Endodermal cell (in vitro differentiated cells): Measurements from ENCODE around the gene PHKA2. TPM values are rescaled to one million over a fixed set of nuclear protein-coding genes. Genes with fewer than 3 reads are reported as not detected.

ENCODE experiments used
- DNase-seq: peaks from one replicate; pipeline ENCODE4 v3.0.0-alpha.2; 2017
- H3K27ac ChIP-seq: 2 replicates; pipeline ENCODE4 v1.5.1; 2013; ENCODE audit warnings: mild to moderate bottlenecking, low read depth, low read length, moderate library complexity
- H3K27me3 ChIP-seq: 2 replicates; pipeline ENCODE4 v1.6.1; 2013; ENCODE audit warnings: mild to moderate bottlenecking, low read length, moderate library complexity; ENCODE audit not compliant: insufficient read depth, control insufficient read depth, poor library complexity, severe bottlenecking
- H3K36me3 ChIP-seq: 2 replicates; pipeline ENCODE4 v1.7.0; 2013; ENCODE audit warnings: mild to moderate bottlenecking, low read length, moderate library complexity; ENCODE audit not compliant: control insufficient read depth, insufficient read depth
- H3K4me1 ChIP-seq: one replicate; pipeline ENCODE4 v1.7.0; 2013; ENCODE audit warnings: low read length; ENCODE audit not compliant: control insufficient read depth, insufficient read depth
- H3K4me3 ChIP-seq: 2 replicates; pipeline ENCODE4 v1.5.1; 2013; ENCODE audit warnings: mild to moderate bottlenecking, low read length, moderate library complexity
- H3K9ac ChIP-seq: 2 replicates; pipeline ENCODE4 v1.6.1; 2013; ENCODE audit warnings: mild to moderate bottlenecking, low read length, moderate library complexity; ENCODE audit not compliant: poor library complexity, severe bottlenecking; ENCODE audit errors: extremely low read depth
- H3K9me3 ChIP-seq: 2 replicates; pipeline ENCODE4 v1.6.1; 2013; ENCODE audit warnings: mild to moderate bottlenecking, low read length, moderate library complexity; ENCODE audit not compliant: control insufficient read depth
- H3K27ac Mint-ChIP-seq: 2 replicates; pipeline ENCODE4 v1.8.0; 2020; ENCODE audit warnings: mixed read lengths
- H3K27me3 Mint-ChIP-seq: 2 replicates; pipeline ENCODE4 v1.8.0; 2021; ENCODE audit warnings: mild to moderate bottlenecking, mixed read lengths; ENCODE audit not compliant: insufficient read depth
- H3K36me3 Mint-ChIP-seq: 2 replicates; pipeline ENCODE4 v1.8.0; 2020; ENCODE audit warnings: low read depth, mixed read lengths
- H3K4me1 Mint-ChIP-seq: 2 replicates; pipeline ENCODE4 v1.8.0; 2020; ENCODE audit warnings: mixed read lengths
- H3K4me3 Mint-ChIP-seq: 2 replicates; pipeline ENCODE4 v1.8.0; 2020; ENCODE audit warnings: mild to moderate bottlenecking, moderate library complexity, mixed read lengths
- H3K9me3 Mint-ChIP-seq: 2 replicates; pipeline ENCODE4 v1.8.0; 2020; ENCODE audit warnings: mild to moderate bottlenecking, mixed read lengths
- CTCF ChIP-seq: fragments of 200-600 bp; sonication (generic); conservative IDR thresholded peaks from 2 replicates; pipeline ENCODE4 v1.5.0; 2021; ENCODE audit warnings: antibody characterized with exemption, mild to moderate bottlenecking
- WGBS, 2 experiments: methylation state at CpG; one replicate each; pipeline versions ENCODE4 v1.1.5 to v1.1.7; 2013; ENCODE audit warnings: missing lambda C conversion rate in 2 of 2, mixed read lengths in 1 of 2; ENCODE audit not compliant: insufficient coverage in 1 of 2, insufficient read length in 1 of 2; 5-methylcytosine and 5-hydroxymethylcytosine counted together
- total RNA-seq, 2 donors: library from RNA; stranded (reverse); fragmentation: NEBNext Ultra II Directional in 1 of 2; extraction: Animal tissue kit (Norgen Biotek cat#: 25700) in 1 of 2; gene quantifications; 2 replicates in 1 of 2; 3 replicates in 1 of 2; pipeline ENCODE4 v1.2.1, GENCODE V29; 2021

Gene PHKA2
- total RNA-seq, 2 donors from 2014 or later: 32.5 to 33.0 TPM

GRCh38 chrX:18941896-18942295 is 42.0 kb downstream of the PHKA2 start:
- Histone ChIP-seq H3K4me1 (no peaks in the 10 kb centered on the region), H3K36me3 (no peaks in the 10 kb centered on the region), H3K27ac (no peak overlapping the region), H3K9me3 (no peaks in the 10 kb centered on the region), H3K9ac (no peak overlapping the region), H3K27me3 (no peaks in the 10 kb centered on the region), H3K4me3 (no peak overlapping the region)
- WGBS, 2 experiments: 94% methylated on average over 2 of the region's 2 CpGs; no CpG with 5 or more reads in 1 of the 2 experiments
- Mint-ChIP-seq H3K27ac (no peak overlapping the region), H3K9me3 (peaks cover 58% of the 10 kb centered on the region), H3K4me1 (peaks cover 15% of the 10 kb centered on the region), H3K4me3 (no peak overlapping the region), H3K36me3 (peaks cover 44% of the 10 kb centered on the region), H3K27me3 (no peaks in the 10 kb centered on the region)
- no peak for DNase-seq
- TF ChIP-seq CTCF: no peak

- Histone ChIP-seq H3K4me1 (no peaks in the 10 kb centered on the region), H3K9me3 (no peaks in the 10 kb centered on the region), H3K4me3 (no peak overlapping the region), H3K36me3 (peaks cover 6% of the 10 kb centered on the region), H3K27ac (no peak overlapping the region), H3K9ac (no peak overlapping the region), H3K27me3 (no peaks in the 10 kb centered on the region)
- no peak for DNase-seq
- no peaks in the 10 kb centered on the region for H3K27me3 Mint-ChIP-seq
- no peak for TF ChIP-seq CTCF
- no peak overlapping the region for H3K27ac Mint-ChIP-seq
- peaks cover 49% of the 10 kb centered on the region for H3K36me3 Mint-ChIP-seq
- no peak overlapping the region for H3K4me3 Mint-ChIP-seq
- 100% methylated on average over 1 of the region's 3 CpGs; no CpG with 5 or more reads in 1 of the 2 experiments for WGBS, 2 experiments
- H3K9me3 Mint-ChIP-seq: peaks cover 60% of the 10 kb centered on the region
- H3K4me1 Mint-ChIP-seq: no peaks in the 10 kb centered on the region
These were observed 45.2 kb downstream of the PHKA2 start for GRCh38 chrX:18938710-18939109.

- H3K4me1 ChIP-seq: no peaks in the 10 kb centered on the region
- H3K36me3 Mint-ChIP-seq: peaks cover 41% of the 10 kb centered on the region
- no peaks in the 10 kb centered on the region for H3K9me3 ChIP-seq
These were observed 46.7 kb downstream of the PHKA2 start for GRCh38 chrX:18937173-18937572.

More at GRCh38 chrX:18937173-18937572, 46.7 kb downstream of the PHKA2 start:
- Histone ChIP-seq H3K4me3 (no peak overlapping the region), H3K9ac (no peak overlapping the region), H3K27ac (no peak overlapping the region), H3K27me3 (no peaks in the 10 kb centered on the region), H3K36me3 (peaks cover 6% of the 10 kb centered on the region)
- Mint-ChIP-seq H3K27me3 (no peaks in the 10 kb centered on the region), H3K4me1 (no peaks in the 10 kb centered on the region), H3K27ac (no peak overlapping the region), H3K4me3 (no peak overlapping the region), H3K9me3 (peaks cover 56% of the 10 kb centered on the region)
- 87% methylated on average over 5 of the region's 5 CpGs; no CpG with 5 or more reads in 1 of the 2 experiments for WGBS, 2 experiments
- DNase-seq: no peak
- no peak for TF ChIP-seq CTCF
